BE2C (cell line): ENCODE data around the gene CACNB4.

Experiments
- DNase-seq: peaks from one replicate; pipeline ENCODE4 v3.0.0-alpha.2; 2020
- H3K27me3 ChIP-seq: fragments of 250-450 bp; sonication (Bioruptor Pico); 2 replicates; pipeline ENCODE4 v1.5.1; 2020; ENCODE audit warnings: mild to moderate bottlenecking
- H3K36me3 ChIP-seq: fragments of 250-450 bp; sonication (Bioruptor Pico); 2 replicates; pipeline ENCODE4 v1.5.1; 2020; ENCODE audit warnings: mild to moderate bottlenecking
- H3K4me1 ChIP-seq: fragments of 250-450 bp; sonication (Bioruptor Pico); 2 replicates; pipeline ENCODE4 v1.5.1; 2020
- H3K4me3 ChIP-seq: 2 replicates; pipeline ENCODE4 v1.5.1; 2011; ENCODE audit warnings: low read depth, low read length
- H3K9me3 ChIP-seq: fragments of 250-450 bp; sonication (Bioruptor Pico); 2 replicates; pipeline ENCODE4 v1.5.1; 2020
- TF ChIP-seq, protein P1 (sequence below): IDR thresholded peaks from 2 replicates; pipeline ENCODE4 v1.5.1; 2012; ENCODE audit warnings: mild to moderate bottlenecking, low read depth, low read length

CACNB4 gene

DNA sequence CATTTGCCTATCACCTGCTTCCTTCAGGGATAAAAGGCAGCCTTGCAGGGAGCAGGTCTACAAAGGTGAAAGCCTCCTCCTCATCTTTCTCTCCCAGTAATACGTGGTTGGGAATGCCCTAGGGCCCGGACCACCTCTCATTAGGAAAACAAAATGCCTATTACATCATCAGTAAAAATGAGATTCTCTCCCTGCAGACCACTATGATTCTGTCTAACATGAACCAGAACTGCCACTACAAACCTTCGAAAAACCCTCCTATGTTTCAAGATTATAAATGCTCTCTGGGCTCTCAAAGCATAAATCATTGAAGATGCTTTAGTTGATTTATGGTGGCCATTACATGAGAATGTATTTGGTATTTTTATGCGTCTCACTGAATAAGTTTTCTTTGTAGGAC is 162.2 kb downstream of the CACNB4 start:
- DNase-seq = no peak
- Histone ChIP-seq H3K27me3 (no peaks in the 10 kb centered on the region), H3K36me3 (no peaks in the 10 kb centered on the region), H3K9me3 (no peaks in the 10 kb centered on the region), H3K4me3 (no peak overlapping the region), H3K4me1 (no peaks in the 10 kb centered on the region)
- TF ChIP-seq, protein P1, sequence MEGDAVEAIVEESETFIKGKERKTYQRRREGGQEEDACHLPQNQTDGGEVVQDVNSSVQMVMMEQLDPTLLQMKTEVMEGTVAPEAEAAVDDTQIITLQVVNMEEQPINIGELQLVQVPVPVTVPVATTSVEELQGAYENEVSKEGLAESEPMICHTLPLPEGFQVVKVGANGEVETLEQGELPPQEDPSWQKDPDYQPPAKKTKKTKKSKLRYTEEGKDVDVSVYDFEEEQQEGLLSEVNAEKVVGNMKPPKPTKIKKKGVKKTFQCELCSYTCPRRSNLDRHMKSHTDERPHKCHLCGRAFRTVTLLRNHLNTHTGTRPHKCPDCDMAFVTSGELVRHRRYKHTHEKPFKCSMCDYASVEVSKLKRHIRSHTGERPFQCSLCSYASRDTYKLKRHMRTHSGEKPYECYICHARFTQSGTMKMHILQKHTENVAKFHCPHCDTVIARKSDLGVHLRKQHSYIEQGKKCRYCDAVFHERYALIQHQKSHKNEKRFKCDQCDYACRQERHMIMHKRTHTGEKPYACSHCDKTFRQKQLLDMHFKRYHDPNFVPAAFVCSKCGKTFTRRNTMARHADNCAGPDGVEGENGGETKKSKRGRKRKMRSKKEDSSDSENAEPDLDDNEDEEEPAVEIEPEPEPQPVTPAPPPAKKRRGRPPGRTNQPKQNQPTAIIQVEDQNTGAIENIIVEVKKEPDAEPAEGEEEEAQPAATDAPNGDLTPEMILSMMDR = no peak

- Histone ChIP-seq H3K27me3 (no peaks in the 10 kb centered on the region), H3K4me3 (no peak overlapping the region), H3K36me3 (no peaks in the 10 kb centered on the region), H3K4me1 (no peaks in the 10 kb centered on the region), H3K9me3 (no peaks in the 10 kb centered on the region)
- TF ChIP-seq, protein P1 = no peak
- DNase-seq = no peak
Observed at GRCh38 chr2:151933266-151933804, 165.5 kb downstream of the CACNB4 start.

- Histone ChIP-seq H3K4me3 (no peak overlapping the region), H3K4me1 (no peaks in the 10 kb centered on the region), H3K27me3 (no peaks in the 10 kb centered on the region), H3K36me3 (no peaks in the 10 kb centered on the region), H3K9me3 (no peaks in the 10 kb centered on the region)
- TF ChIP-seq, protein P1 = no peak
- no peak for DNase-seq
Observed at GRCh38 chr2:151931756-151932155, 167.1 kb downstream of the CACNB4 start.

- Histone ChIP-seq H3K36me3 (no peaks in the 10 kb centered on the region), H3K27me3 (no peaks in the 10 kb centered on the region), H3K4me1 (no peaks in the 10 kb centered on the region), H3K4me3 (no peak overlapping the region), H3K9me3 (no peaks in the 10 kb centered on the region)
- TF ChIP-seq, protein P1 = no peak
- DNase-seq = no peak
Observed at GRCh38 chr2:151931030-151931611, 167.7 kb downstream of the CACNB4 start.

GRCh38 chr2:151930042-151930441 is 168.8 kb downstream of the CACNB4 start:
- H3K9me3 ChIP-seq = no peaks in the 10 kb centered on the region
- no peaks in the 10 kb centered on the region for H3K36me3 ChIP-seq
- DNase-seq = no peak
- no peak overlapping the region for H3K4me3 ChIP-seq
- no peaks in the 10 kb centered on the region for H3K27me3 ChIP-seq
- TF ChIP-seq, protein P1 = no peak
- no peaks in the 10 kb centered on the region for H3K4me1 ChIP-seq

DNA sequence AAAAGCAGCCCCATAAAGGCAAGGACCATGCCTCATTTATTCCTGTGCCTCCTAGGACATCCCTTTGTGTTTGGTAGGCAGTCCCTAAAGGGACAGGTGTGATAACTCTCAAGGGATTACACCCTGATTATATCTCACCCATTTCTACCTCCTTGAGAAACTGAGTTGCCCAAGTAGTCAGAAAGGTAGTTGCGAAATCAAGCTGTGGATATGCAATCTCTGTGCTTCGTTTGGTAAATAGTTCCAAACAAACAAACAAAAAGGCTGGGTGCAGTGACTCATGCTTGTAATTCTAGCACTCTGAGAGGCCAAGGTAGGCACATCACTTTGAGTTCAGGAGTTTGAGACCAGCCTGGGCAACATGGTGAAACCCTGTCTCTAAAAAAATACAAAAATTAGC is 170.5 kb downstream of the CACNB4 start:
- no peaks in the 10 kb centered on the region for H3K4me1 ChIP-seq
- H3K36me3 ChIP-seq = no peaks in the 10 kb centered on the region
- no peaks in the 10 kb centered on the region for H3K9me3 ChIP-seq
- H3K4me3 ChIP-seq = no peak overlapping the region
- no peaks in the 10 kb centered on the region for H3K27me3 ChIP-seq
- no peak for DNase-seq
- TF ChIP-seq, protein P1 = no peak
